Stimulated activated effector memory CD8-positive, alpha-beta T cell treated with anti-CD3 and anti-CD28 coated beads, Interleukin-12 subunit alpha, Interleukin-12 subunit beta, amount 100 ng/mL, for 72 hours (primary cell): ENCODE measurements around the gene FOXO1.

ENCODE experiments used
- ATAC-seq: fragments of 150-1000 bp; cut with Tn5 transposase; 2 replicates; pipeline ENCODE4 v1.10.0; 2021
- DNase-seq, 2 donors: peaks; one replicate each; pipeline ENCODE4 v3.0.0; 2021 to 2022; ENCODE audit warnings: low spot score in 2 of 2
- H3K27ac Mint-ChIP-seq: one replicate; pipeline ENCODE4 v1.8.0; 2022; ENCODE audit warnings: mild to moderate bottlenecking, mixed read lengths
- H3K36me3 Mint-ChIP-seq: one replicate; pipeline ENCODE4 v1.8.0; 2022; ENCODE audit warnings: mild to moderate bottlenecking, mixed read lengths
- H3K4me1 Mint-ChIP-seq: one replicate; pipeline ENCODE4 v1.8.0; 2022; ENCODE audit warnings: mixed read lengths
- H3K4me3 Mint-ChIP-seq: one replicate; pipeline ENCODE4 v1.8.0; 2022; ENCODE audit warnings: mild to moderate bottlenecking, mixed read lengths
- H3K9me3 Mint-ChIP-seq: one replicate; pipeline ENCODE4 v1.8.0; 2022; ENCODE audit warnings: mixed read lengths

The FOXO1 gene

DNA sequence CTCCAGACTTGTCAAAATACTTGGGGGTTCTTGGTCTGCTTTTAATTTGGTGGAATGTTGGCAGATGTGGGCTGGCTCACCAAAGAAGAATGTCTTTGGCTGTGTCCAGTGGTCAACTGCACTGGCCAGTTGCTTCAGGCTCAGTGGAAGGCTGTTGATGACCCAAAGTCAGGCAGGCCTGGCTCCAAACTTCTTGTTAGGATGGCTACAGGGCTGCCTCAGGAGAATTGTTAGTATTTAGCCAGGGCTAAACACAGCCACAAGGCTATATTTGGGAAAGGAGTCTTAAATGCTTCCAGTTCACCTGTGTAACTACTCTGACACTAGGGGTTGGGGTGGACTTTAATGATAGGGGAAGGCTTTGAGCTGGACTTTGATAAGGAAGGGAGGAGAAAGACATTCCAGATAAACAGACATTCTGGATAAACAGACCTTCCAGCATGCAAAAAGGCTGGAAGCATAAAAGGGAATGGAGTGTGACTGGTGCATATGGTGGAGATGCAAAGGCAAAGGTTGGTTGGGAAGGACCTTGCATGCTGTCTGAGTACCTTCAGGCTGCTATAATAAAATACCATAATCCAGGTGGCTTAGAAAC lies 116.8 kb downstream of the FOXO1 start:
- Mint-ChIP-seq H3K4me3 (no peak overlapping the region), H3K36me3 (peaks cover 9% of the 10 kb centered on the region), H3K9me3 (no peaks in the 10 kb centered on the region), H3K27ac (no peak overlapping the region), H3K4me1 (peaks cover 14% of the 10 kb centered on the region)
- DNase-seq, result no peak
- no peak for ATAC-seq

DNA sequence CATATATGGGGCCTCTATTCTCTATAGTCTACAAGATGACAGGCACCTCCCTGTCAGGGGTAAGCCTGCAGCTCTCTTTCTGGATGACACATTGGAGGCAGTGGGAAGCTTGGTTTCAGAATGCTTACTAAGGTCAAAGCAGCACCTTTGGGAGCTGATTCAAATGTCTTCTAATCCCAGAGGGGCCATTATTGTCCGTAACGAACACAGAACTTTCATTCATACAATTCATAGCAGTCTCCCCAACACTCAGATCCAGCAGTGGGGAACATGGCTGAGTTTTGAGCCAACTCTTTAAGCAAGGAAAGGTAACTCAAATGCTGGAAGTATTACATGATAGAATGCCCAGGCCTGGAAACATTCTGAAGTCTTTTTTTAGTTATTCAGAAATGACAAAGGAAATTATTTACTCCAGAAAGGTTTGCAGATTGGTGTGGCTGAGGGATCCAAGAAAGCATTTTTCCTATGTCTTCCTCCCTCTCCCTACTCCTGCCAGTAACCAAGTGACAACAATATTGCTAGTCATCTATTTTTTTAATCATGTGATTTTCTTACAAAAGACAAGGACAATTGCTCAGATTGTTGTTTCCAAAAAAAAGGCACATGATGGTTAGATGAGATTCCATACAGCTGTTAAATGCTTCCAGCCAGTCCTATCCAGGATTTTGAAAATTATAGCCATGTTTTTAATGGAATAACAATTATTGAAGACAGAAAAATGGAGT lies 118.7 kb downstream of the FOXO1 start:
- H3K4me3 Mint-ChIP-seq, result no peak overlapping the region
- H3K36me3 Mint-ChIP-seq, result no peaks in the 10 kb centered on the region
- no peaks in the 10 kb centered on the region for H3K9me3 Mint-ChIP-seq
- H3K27ac Mint-ChIP-seq, result no peak overlapping the region
- peaks cover 6% of the 10 kb centered on the region for H3K4me1 Mint-ChIP-seq
- DNase-seq (no peak), ATAC-seq (no peak)

GRCh38 chr13:40546047-40546446 lies 120.4 kb downstream of the FOXO1 start:
- Mint-ChIP-seq H3K36me3 (no peaks in the 10 kb centered on the region), H3K4me1 (peaks cover 5% of the 10 kb centered on the region), H3K4me3 (no peak overlapping the region), H3K9me3 (no peaks in the 10 kb centered on the region), H3K27ac (no peak overlapping the region)
- no peak for DNase-seq
- ATAC-seq, result no peak

DNA sequence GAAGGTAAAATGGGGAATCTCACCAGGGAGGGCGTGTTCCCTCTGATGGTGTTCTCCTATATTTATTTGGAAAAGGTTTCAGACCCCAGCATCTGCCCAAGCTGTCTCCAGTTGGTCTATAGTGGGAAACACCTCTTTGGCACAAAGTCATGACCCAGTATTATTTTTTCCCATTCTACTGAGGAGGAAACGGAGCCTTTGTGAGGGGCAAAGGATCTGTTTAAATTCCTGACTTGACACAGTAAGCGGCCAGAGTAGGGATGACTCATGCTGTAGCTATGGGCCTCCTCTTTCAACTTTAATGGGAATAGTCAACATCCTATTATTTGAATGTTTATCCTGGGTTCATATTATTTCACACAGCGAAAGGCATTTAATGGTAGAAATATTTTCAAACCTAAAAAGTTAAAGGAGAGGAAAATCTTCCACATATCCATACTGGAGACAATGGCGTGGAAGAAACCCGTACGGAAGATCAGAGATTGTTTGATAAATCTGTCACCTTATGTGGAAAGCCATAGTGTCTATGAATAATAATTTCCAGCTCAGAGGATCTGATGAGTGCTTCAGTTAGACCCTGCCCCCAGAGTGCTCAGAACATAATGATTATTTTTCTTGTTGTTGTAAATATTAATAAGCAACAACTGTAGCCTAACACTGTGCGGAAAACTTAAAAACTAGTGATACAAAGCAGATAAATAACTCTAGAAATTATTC lies 126.0 kb downstream of the FOXO1 start:
- Mint-ChIP-seq H3K36me3 (no peaks in the 10 kb centered on the region), H3K27ac (no peak overlapping the region), H3K4me1 (peaks cover 7% of the 10 kb centered on the region), H3K4me3 (no peak overlapping the region), H3K9me3 (no peaks in the 10 kb centered on the region)
- DNase-seq, result no peak
- ATAC-seq, result no peak

DNA sequence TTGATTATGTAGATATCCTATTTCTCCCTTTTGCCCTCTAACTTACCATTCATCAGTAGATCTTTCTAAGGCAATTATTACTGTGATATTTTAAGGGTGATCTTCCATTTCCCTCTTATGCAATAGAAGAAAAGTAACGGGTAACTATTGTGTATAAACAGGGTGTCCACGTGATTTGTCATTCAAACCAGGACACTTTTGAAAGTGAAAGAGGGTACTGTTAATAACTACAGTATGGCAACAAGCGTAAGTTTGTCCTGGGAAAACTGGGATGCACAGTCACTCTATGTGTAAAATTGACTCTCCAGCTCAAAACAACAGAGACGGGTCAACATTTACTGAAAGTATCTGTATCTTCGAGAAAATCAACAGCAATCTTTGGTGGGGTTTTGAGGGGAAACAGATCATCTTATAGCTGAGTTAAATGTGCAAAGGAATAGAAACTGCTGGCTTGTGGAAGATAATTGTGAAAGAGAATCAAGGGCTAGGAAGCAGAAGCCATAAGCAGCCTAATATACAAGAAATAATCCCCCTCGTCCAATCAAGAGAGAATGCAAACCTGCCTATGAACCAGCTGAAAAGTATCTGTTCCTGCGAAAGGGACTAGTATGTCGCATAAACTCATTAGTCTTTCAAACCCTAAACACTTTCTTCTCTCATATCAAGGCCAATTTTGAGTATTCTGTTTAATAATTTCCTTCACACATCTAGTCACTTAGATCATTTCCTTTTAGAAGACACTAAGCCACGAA lies 126.7 kb downstream of the FOXO1 start:
- DNase-seq, result no peak
- Mint-ChIP-seq H3K9me3 (no peaks in the 10 kb centered on the region), H3K4me1 (peaks cover 7% of the 10 kb centered on the region), H3K27ac (no peak overlapping the region), H3K4me3 (no peak overlapping the region), H3K36me3 (no peaks in the 10 kb centered on the region)
- no peak for ATAC-seq

DNA sequence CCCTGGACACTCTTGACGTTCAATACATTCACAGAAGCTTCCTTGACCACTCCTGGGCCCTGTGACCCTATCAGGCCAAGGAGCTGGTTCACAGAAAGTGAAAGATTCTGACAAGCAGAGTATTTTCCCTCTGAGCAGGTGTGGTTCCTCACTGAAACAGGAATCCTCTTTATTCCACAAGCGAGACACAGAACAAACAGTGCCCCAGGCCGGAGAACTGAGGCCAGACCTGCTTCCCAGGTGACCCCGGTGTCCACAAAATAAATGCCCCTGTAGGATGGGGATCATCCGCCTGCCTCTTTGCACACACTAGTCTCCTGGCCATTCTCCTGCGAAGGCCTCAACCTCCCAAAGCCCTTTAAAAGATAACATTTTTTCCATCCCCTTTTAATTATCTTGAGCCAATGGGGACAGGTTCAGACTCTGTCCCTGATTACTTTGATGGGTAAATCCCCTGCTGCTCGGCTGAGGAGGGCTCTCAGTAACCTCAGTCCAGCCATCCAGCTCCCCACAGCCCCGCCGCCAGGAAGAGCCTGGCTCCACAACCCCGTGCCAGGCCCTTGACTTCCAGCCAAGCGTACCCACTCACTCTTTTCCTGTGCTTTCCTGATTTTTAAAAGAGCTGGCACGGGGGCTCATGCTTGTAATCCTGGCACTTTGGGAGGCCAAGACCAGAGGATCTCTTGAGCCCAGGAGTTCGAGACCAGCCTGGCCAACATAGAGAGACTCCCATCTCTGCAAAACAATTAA lies 129.1 kb downstream of the FOXO1 start:
- no peak for ATAC-seq
- H3K4me3 Mint-ChIP-seq, result no peak overlapping the region
- no peak overlapping the region for H3K27ac Mint-ChIP-seq
- DNase-seq, result no peak
- H3K9me3 Mint-ChIP-seq, result no peaks in the 10 kb centered on the region
- peaks cover 9% of the 10 kb centered on the region for H3K4me1 Mint-ChIP-seq
- H3K36me3 Mint-ChIP-seq, result no peaks in the 10 kb centered on the region

DNA sequence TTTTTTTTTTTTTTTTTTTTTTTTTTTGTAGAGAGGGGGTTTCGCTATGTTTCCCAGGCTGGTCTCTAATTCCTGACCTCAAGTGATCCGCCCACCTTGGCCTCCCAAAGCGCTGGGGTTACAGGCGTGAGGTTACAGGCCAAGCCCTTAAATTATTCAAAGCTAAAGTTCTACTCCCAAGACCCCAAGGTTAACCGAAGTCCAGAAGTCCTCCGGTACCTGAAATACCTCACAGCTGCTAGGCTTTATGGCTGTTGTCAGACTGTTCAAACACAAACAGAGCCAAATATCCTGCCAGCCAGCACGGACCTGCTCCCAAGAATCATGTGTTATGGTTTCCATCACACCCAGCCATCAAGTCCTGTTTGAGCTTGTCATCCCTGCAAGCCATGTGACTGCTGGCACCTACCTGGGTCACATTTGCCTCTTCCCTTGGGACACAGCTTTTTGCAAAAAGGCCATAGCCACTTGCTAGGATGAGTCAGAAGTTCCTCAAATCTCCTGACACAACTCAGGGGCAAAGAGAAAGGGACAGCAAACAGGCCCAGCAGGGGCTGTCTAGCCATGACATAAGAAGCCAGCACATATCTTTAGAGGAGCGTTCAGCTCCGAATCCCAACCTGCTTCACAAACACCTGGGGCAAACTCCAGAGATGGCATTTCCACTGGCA lies 129.9 kb downstream of the FOXO1 start:
- Mint-ChIP-seq H3K36me3 (no peaks in the 10 kb centered on the region), H3K27ac (no peak overlapping the region), H3K9me3 (no peaks in the 10 kb centered on the region), H3K4me1 (peaks cover 12% of the 10 kb centered on the region), H3K4me3 (no peak overlapping the region)
- ATAC-seq, result no peak
- no peak for DNase-seq

DNA sequence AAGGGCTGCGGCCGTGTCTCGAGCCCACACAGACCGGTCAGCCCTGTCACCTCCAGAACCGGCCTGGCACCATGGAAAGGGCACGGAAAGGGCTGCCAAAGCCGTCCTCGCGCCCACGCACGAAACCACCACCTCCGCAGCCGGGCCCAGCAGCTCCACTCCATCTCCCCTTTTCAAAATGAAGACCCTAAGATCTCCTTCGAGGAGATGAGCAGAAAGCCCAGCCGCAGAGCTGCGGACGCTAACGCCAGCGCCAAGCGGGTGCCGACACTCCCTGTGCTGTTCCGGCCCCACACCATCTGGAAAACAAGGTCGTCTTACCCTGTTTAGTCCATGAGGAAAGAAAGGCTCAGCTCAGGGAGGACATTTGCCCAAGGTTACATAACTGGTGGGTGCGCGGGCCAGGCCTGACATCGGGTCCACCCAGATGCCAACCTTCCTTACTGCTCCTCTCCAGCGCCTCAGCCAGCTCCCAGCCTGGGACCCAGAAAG lies 131.1 kb downstream of the FOXO1 start:
- Mint-ChIP-seq H3K36me3 (no peaks in the 10 kb centered on the region), H3K4me1 (peaks cover 12% of the 10 kb centered on the region), H3K9me3 (no peaks in the 10 kb centered on the region), H3K27ac (no peak overlapping the region), H3K4me3 (no peak overlapping the region)
- ATAC-seq, result no peak
- DNase-seq, result no peak

GRCh38 chr13:40534456-40534855 lies 132.0 kb downstream of the FOXO1 start:
- H3K4me3 Mint-ChIP-seq, result no peak overlapping the region
- H3K27ac Mint-ChIP-seq, result no peak overlapping the region
- no peaks in the 10 kb centered on the region for H3K9me3 Mint-ChIP-seq
- DNase-seq, result no peak
- no peak for ATAC-seq
- H3K4me1 Mint-ChIP-seq, result peaks cover 10% of the 10 kb centered on the region
- H3K36me3 Mint-ChIP-seq, result no peaks in the 10 kb centered on the region

DNA sequence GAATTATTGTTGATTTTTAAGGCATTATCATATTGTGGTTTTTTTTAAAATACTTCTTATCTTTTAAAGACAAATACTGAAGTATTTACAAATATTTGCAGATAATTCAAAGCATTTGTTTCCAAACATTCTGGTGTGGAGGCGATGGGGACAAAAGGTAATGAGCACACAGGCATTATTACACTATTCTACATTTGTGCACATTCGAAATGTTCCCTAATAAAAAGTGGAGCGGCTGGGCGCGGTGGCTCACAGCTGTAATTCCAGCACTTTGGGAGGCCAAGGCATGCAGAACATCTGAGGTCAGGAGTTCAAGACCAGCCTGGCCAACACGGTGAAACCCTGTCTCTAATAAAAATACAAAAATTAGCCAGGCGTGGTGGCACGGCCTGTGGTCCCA lies 133.4 kb downstream of the FOXO1 start:
- DNase-seq, result no peak
- ATAC-seq, result no peak
- Mint-ChIP-seq H3K36me3 (no peaks in the 10 kb centered on the region), H3K4me1 (peaks cover 11% of the 10 kb centered on the region), H3K27ac (no peak overlapping the region), H3K4me3 (no peak overlapping the region), H3K9me3 (no peaks in the 10 kb centered on the region)

- Mint-ChIP-seq H3K9me3 (no peaks in the 10 kb centered on the region), H3K4me3 (peak overlapping the region; percentile 10), H3K36me3 (no peaks in the 10 kb centered on the region), H3K27ac (no peak overlapping the region), H3K4me1 (peaks cover 11% of the 10 kb centered on the region)
- ATAC-seq (no peak), DNase-seq (no peak)
Observed at GRCh38 chr13:40530961-40531360, 135.5 kb downstream of the FOXO1 start.

GRCh38 chr13:40528881-40529280 lies 137.6 kb downstream of the FOXO1 start:
- Mint-ChIP-seq H3K36me3 (no peaks in the 10 kb centered on the region), H3K4me3 (no peak overlapping the region), H3K9me3 (no peaks in the 10 kb centered on the region), H3K4me1 (peaks cover 11% of the 10 kb centered on the region), H3K27ac (no peak overlapping the region)
- ATAC-seq (no peak), DNase-seq (no peak)

- Mint-ChIP-seq H3K9me3 (no peaks in the 10 kb centered on the region), H3K4me1 (peaks cover 11% of the 10 kb centered on the region), H3K27ac (no peak overlapping the region)
Observed at GRCh38 chr13:40527914-40528313, 138.5 kb downstream of the FOXO1 start.

GRCh38 chr13:40522282-40522681 lies 144.2 kb downstream of the FOXO1 start:
- no peaks in the 10 kb centered on the region for H3K9me3 Mint-ChIP-seq
- ATAC-seq (peak; percentile 60), DNase-seq (no peak)
- peak overlapping the region; percentile 50 for H3K27ac Mint-ChIP-seq
- no peaks in the 10 kb centered on the region for H3K36me3 Mint-ChIP-seq
- peaks cover 30% of the 10 kb centered on the region for H3K4me1 Mint-ChIP-seq
- H3K4me3 Mint-ChIP-seq, result no peak overlapping the region

More at GRCh38 chr13:40527914-40528313, 138.5 kb downstream of the FOXO1 start:
- Mint-ChIP-seq H3K36me3 (no peaks in the 10 kb centered on the region), H3K4me3 (no peak overlapping the region)
- no peak for DNase-seq
- ATAC-seq, result no peak
